GM18520 (cell line): Measurements from ENCODE around the gene DSP.

Source experiments
- ATAC-seq: cut with Tn5 transposase; IDR thresholded peaks from one replicate; pipeline ENCODE4 v1.9.1; 2021; ENCODE audit not compliant: unreplicated experiment

DSP gene

GRCh38 chr6:7559196-7559595 is 17.7 kb downstream of the DSP start:
- ATAC-seq: no peak

- no peak for ATAC-seq
Measured at GRCh38 chr6:7559651-7560385, 18.3 kb downstream of the DSP start.

GRCh38 chr6:7561153-7561964 is 19.9 kb downstream of the DSP start:
- ATAC-seq: no peak

GRCh38 chr6:7562769-7563168 is 21.3 kb downstream of the DSP start:
- ATAC-seq: no peak

- no peak for ATAC-seq
Measured at GRCh38 chr6:7566107-7566506, 24.6 kb downstream of the DSP start.

GRCh38 chr6:7566617-7567173 is 25.2 kb downstream of the DSP start:
- ATAC-seq: no peak

GRCh38 chr6:7568021-7568420 is 26.6 kb downstream of the DSP start:
- no peak for ATAC-seq

GRCh38 chr6:7569082-7569481 is 27.6 kb downstream of the DSP start:
- ATAC-seq: no peak

GRCh38 chr6:7572213-7572943 is 30.9 kb downstream of the DSP start:
- no peak for ATAC-seq

GRCh38 chr6:7574500-7574899 is 33.0 kb downstream of the DSP start:
- ATAC-seq: no peak

GRCh38 chr6:7578516-7578915 is 37.0 kb downstream of the DSP start:
- no peak for ATAC-seq

- ATAC-seq: no peak
Measured at GRCh38 chr6:7578931-7579330, 37.5 kb downstream of the DSP start.

- no peak for ATAC-seq
Measured at GRCh38 chr6:7579851-7580250, 38.4 kb downstream of the DSP start.

- ATAC-seq: no peak
Measured at GRCh38 chr6:7580537-7580926, 39.1 kb downstream of the DSP start.

- ATAC-seq: no peak
Measured at GRCh38 chr6:7580927-7581618, 39.6 kb downstream of the DSP start.

GRCh38 chr6:7585287-7585930 is 43.9 kb downstream of the DSP start:
- no peak for ATAC-seq

- ATAC-seq: no peak
Measured at GRCh38 chr6:7587631-7588100, 46.2 kb downstream of the DSP start.

GRCh38 chr6:7588506-7588905 is 47.0 kb downstream of the DSP start:
- ATAC-seq: no peak

- ATAC-seq: no peak
Measured at GRCh38 chr6:7589221-7589620, 47.8 kb downstream of the DSP start.
